Fibroblast of gingiva (primary cell): Measurements from ENCODE around the gene INVS.
"Not testable (repeated sequence)": the region's sequence is repeated elsewhere in the genome, so short reads cannot be mapped to it uniquely, and the experiment has no call there.

ENCODE experiments used
- DNase-seq: peaks from one replicate; pipeline ENCODE4 v3.0.0-alpha.2; 2011; ENCODE audit warnings: low read depth

INVS gene

GRCh38 chr9:100083448-100084127 lies 15.5 kb upstream of the INVS start:
- no peak for DNase-seq

- DNase-seq, result no peak
Measured at GRCh38 chr9:100084128-100084453, 15.0 kb upstream of the INVS start.

GRCh38 chr9:100084734-100085133 lies 14.3 kb upstream of the INVS start:
- no peak for DNase-seq

- DNase-seq, result no peak
Measured at GRCh38 chr9:100086097-100086635, 12.9 kb upstream of the INVS start.

- DNase-seq, result no peak
Measured at GRCh38 chr9:100087218-100087617, 11.8 kb upstream of the INVS start.

GRCh38 chr9:100088202-100088601 lies 10.8 kb upstream of the INVS start:
- DNase-seq, result no peak

GRCh38 chr9:100090880-100091279 lies 8.2 kb upstream of the INVS start:
- no peak for DNase-seq

GRCh38 chr9:100091650-100092049 lies 7.4 kb upstream of the INVS start:
- DNase-seq, result no peak

- DNase-seq, result no peak
Measured at GRCh38 chr9:100092066-100092465, 7.0 kb upstream of the INVS start.

- not testable (repeated sequence) for DNase-seq
Measured at GRCh38 chr9:100094411-100094810, 4.6 kb upstream of the INVS start.

GRCh38 chr9:100096378-100096916 lies 2.6 kb upstream of the INVS start:
- no peak for DNase-seq

GRCh38 chr9:100098046-100098886 lies 777 bp upstream of the INVS start:
- DNase-seq, result peak; percentile 35

- DNase-seq, result no peak
Measured at GRCh38 chr9:100099722-100100042, 639 bp downstream of the INVS start.

GRCh38 chr9:100100146-100100667 lies 1.2 kb downstream of the INVS start:
- no peak for DNase-seq

GRCh38 chr9:100101608-100102007 lies 2.6 kb downstream of the INVS start:
- DNase-seq, result no peak

- DNase-seq, result no peak
Measured at GRCh38 chr9:100104314-100104713, 5.3 kb downstream of the INVS start.

- DNase-seq, result no peak
Measured at GRCh38 chr9:100105861-100106260, 6.8 kb downstream of the INVS start.

- no peak for DNase-seq
Measured at GRCh38 chr9:100106616-100107015, 7.6 kb downstream of the INVS start.

GRCh38 chr9:100108559-100108958 lies 9.5 kb downstream of the INVS start:
- peak; percentile 21 for DNase-seq

GRCh38 chr9:100111235-100111634 lies 12.2 kb downstream of the INVS start:
- DNase-seq, result peak; percentile 99

GRCh38 chr9:100112677-100113336 lies 13.8 kb downstream of the INVS start:
- no peak for DNase-seq

GRCh38 chr9:100117316-100117715 lies 18.3 kb downstream of the INVS start:
- DNase-seq, result no peak
